Right forelimb (tissue), 1 donor: ENCODE data around the gene PDCD4.

ENCODE experiments used
- DNase-seq: peaks from one replicate; pipeline ENCODE4 v3.0.0-alpha.2; 2018

The PDCD4 gene

GRCh38 chr10:110842326-110842904, 29.3 kb upstream of the PDCD4 start:
- peak; percentile 12 for DNase-seq

GRCh38 chr10:110843031-110843430, 28.7 kb upstream of the PDCD4 start:
- peak; percentile 25 for DNase-seq

- DNase-seq = no peak
Measured at GRCh38 chr10:110843796-110844616, 27.7 kb upstream of the PDCD4 start.

GRCh38 chr10:110844617-110844881, 27.2 kb upstream of the PDCD4 start:
- no peak for DNase-seq

GRCh38 chr10:110845192-110845755, 26.5 kb upstream of the PDCD4 start:
- no peak for DNase-seq

- DNase-seq = no peak
Measured at GRCh38 chr10:110845756-110846620, 25.7 kb upstream of the PDCD4 start.

GRCh38 chr10:110847374-110847773, 24.4 kb upstream of the PDCD4 start:
- DNase-seq = no peak

- DNase-seq = no peak
Measured at GRCh38 chr10:110848106-110848505, 23.6 kb upstream of the PDCD4 start.

GRCh38 chr10:110850099-110850498, 21.6 kb upstream of the PDCD4 start:
- DNase-seq = no peak

GRCh38 chr10:110851020-110851612, 20.6 kb upstream of the PDCD4 start:
- peak; percentile 60 for DNase-seq

- peak; percentile 28 for DNase-seq
Measured at GRCh38 chr10:110852255-110852896, 19.4 kb upstream of the PDCD4 start.

- DNase-seq = no peak
Measured at GRCh38 chr10:110852947-110853346, 18.8 kb upstream of the PDCD4 start.

GRCh38 chr10:110853921-110854605, 17.7 kb upstream of the PDCD4 start:
- DNase-seq = peak; percentile 11

GRCh38 chr10:110857265-110858171, 14.2 kb upstream of the PDCD4 start:
- no peak for DNase-seq

GRCh38 chr10:110858297-110858934, 13.3 kb upstream of the PDCD4 start:
- DNase-seq = no peak

GRCh38 chr10:110859206-110859972, 12.3 kb upstream of the PDCD4 start:
- no peak for DNase-seq

- no peak for DNase-seq
Measured at GRCh38 chr10:110859973-110860376, 11.8 kb upstream of the PDCD4 start.

GRCh38 chr10:110860576-110861241, 11.0 kb upstream of the PDCD4 start:
- DNase-seq = no peak

- DNase-seq = no peak
Measured at GRCh38 chr10:110861476-110861875, 10.3 kb upstream of the PDCD4 start.
